ENCODE data around the gene FIGLA. TPM values are rescaled to one million over a fixed set of nuclear protein-coding genes. Genes with fewer than 3 reads are reported as not detected.

FIGLA gene
- total and polyA plus RNA-seq, 2 of the 8 experiments (the other 6 are each of a cell fraction or from before 2014, with no cell fraction given): not detected

GRCh38 chr2:70830366-70830765 is 39.9 kb upstream of the FIGLA start:
- H3K36me3 ChIP-seq (ENCODE audit: control insufficient read depth in 2 of 4, insufficient read depth in 4 of 4, low read length in 3 of 4): no peaks in the 10 kb centered on the region
- H3K4me1 ChIP-seq (replicated peaks in 1 of 4; ENCODE audit: control insufficient read depth in 3 of 4, insufficient read depth in 4 of 4, low read length in 3 of 4): peaks cover 0 to 5% (median 2%) of the 10 kb centered on the region in 4 experiments; a peak in 4 of 7 replicates
- H2BK5ac ChIP-seq (ENCODE audit: low read depth, low read length): no peak overlapping the region
- H3K14ac ChIP-seq (ENCODE audit: insufficient read length): no peak overlapping the region
- H3K23ac ChIP-seq (ENCODE audit: insufficient read length): no peak overlapping the region
- H2BK20ac ChIP-seq (ENCODE audit: low read length): no peak overlapping the region
- no peaks in the 10 kb centered on the region for H3K79me1 ChIP-seq (ENCODE audit: low read depth, low read length)
- H3K4ac ChIP-seq (replicated peaks; ENCODE audit: insufficient read length, low read depth, low read length): no peak overlapping the region
- no peak overlapping the region for H3K4me2 ChIP-seq (ENCODE audit: insufficient read depth in 1 of 2, low read depth in 2 of 2, low read length in 2 of 2)
- no peak overlapping the region for H4K5ac ChIP-seq (ENCODE audit: insufficient read length, low read depth, low read length)
- no peaks in the 10 kb centered on the region for H4K20me1 ChIP-seq (replicated peaks in 1 of 2; ENCODE audit: control insufficient read depth in 1 of 2, insufficient read depth in 2 of 2, low read length in 2 of 2)
- H3K56ac ChIP-seq (replicated peaks; ENCODE audit: insufficient read length, low read depth, low read length): no peak overlapping the region
- H3K23me2 ChIP-seq (ENCODE audit: low read depth, low read length): no peaks in the 10 kb centered on the region
- no peak overlapping the region for H2AFZ ChIP-seq (ENCODE audit: low read length)
- no peak overlapping the region for H2BK15ac ChIP-seq (ENCODE audit: low read length)
- no peak overlapping the region for H2BK12ac ChIP-seq (ENCODE audit: low read depth, low read length)
- no peaks in the 10 kb centered on the region for H3K9me3 ChIP-seq (ENCODE audit: insufficient read depth in 2 of 2, low read depth in 1 of 2, low read length in 1 of 2)
- no peaks in the 10 kb centered on the region for H3K79me2 ChIP-seq (ENCODE audit: control insufficient read depth in 1 of 2, insufficient read depth in 2 of 2, low read length in 2 of 2)
- no peak overlapping the region for H4K91ac ChIP-seq (replicated peaks; ENCODE audit: insufficient read length, low read length)
- H3K9ac ChIP-seq (replicated peaks in 1 of 4; ENCODE audit: extremely low read depth in 1 of 4, low read depth in 3 of 4, low read length in 3 of 4): no peak overlapping the region
- H3K18ac ChIP-seq (ENCODE audit: extremely low read depth, low read length): no peak overlapping the region; the same call in 1 of the 2 replicates
- no peak overlapping the region for H4K8ac ChIP-seq (ENCODE audit: extremely low read depth, insufficient read depth, low read length)
- no peak overlapping the region for H3K27ac ChIP-seq (ENCODE audit: low read depth, low read length)
- WGBS, 2 experiments (ENCODE audit: extremely low coverage in 1 of 2, insufficient coverage in 1 of 2, insufficient read length in 1 of 2, insufficient replicate concordance in 2 of 2, low coverage in 1 of 2, low lambda C conversion rate in 2 of 2, missing lambda C conversion rate in 1 of 2): 86% methylated on average over 5 of the region's 5 CpGs; no CpG with 5 or more reads in 1 of the 2 experiments
- ChIA-PET CTCF (ENCODE audit: partially characterized antibody) (interaction anchor here (0.7 to 2.1 kb wide), 7 partner anchors 10 to 130 kb away, joined by 3 to 8 read pairs (median 3); partner anchors contain the start of genes CLEC4F and FIGLA), POLR2A (ENCODE audit: partially characterized antibody) (no interaction called here)
- peaks cover 0 to 2% (median 0%) of the 10 kb centered on the region in 4 experiments; a peak in 2 of 7 replicates for H3K27me3 ChIP-seq (replicated peaks in 1 of 4; ENCODE audit: control insufficient read depth in 3 of 4, extremely low read depth in 1 of 4, insufficient read depth in 3 of 4, low read length in 3 of 4)
- no peak overlapping the region for H2BK120ac ChIP-seq (replicated peaks; ENCODE audit: low read depth, low read length)
- no peak overlapping the region for H2AK5ac ChIP-seq (ENCODE audit: low read depth, low read length)
- FAIRE-seq (no peak), DNase-seq (ENCODE audit: low read depth in 1 of 2, low spot score in 2 of 2) (no peak)
- H3K4me3 ChIP-seq (ENCODE audit: extremely low read depth in 1 of 4, insufficient read depth in 2 of 4, low read depth in 3 of 4, low read length in 4 of 4): no peak overlapping the region
